Effector memory CD4-positive, alpha-beta T cell (primary cell): Measurements from ENCODE around the gene BORCS6.

Experiments used
- DNase-seq, 3 donors: peaks; one replicate each; pipeline ENCODE4 v3.0.0-alpha.2; 2020
- H3K27ac ChIP-seq: 2 replicates; pipeline ENCODE4 v1.7.0; 2013; ENCODE audit warnings: mild to moderate bottlenecking, low read length, moderate library complexity; ENCODE audit not compliant: insufficient read depth, poor library complexity, severe bottlenecking
- H3K27me3 ChIP-seq: replicated peaks from 2 replicates; pipeline ENCODE4 v1.7.0; 2013; ENCODE audit warnings: mild to moderate bottlenecking, low read length; ENCODE audit not compliant: insufficient read depth, control insufficient read depth, poor library complexity, severe bottlenecking
- H3K36me3 ChIP-seq: 2 replicates; pipeline ENCODE4 v1.7.0; 2013; ENCODE audit warnings: mild to moderate bottlenecking, low read length, moderate library complexity; ENCODE audit not compliant: control insufficient read depth, insufficient read depth
- H3K4me1 ChIP-seq: 2 replicates; pipeline ENCODE4 v1.7.0; 2013; ENCODE audit warnings: low read length, mild to moderate bottlenecking; ENCODE audit not compliant: control insufficient read depth, insufficient read depth, poor library complexity, severe bottlenecking
- H3K4me3 ChIP-seq: 2 replicates; pipeline ENCODE4 v1.7.0; 2013; ENCODE audit warnings: low read length, low read depth, mild to moderate bottlenecking; ENCODE audit not compliant: insufficient read depth, poor library complexity, severe bottlenecking
- H3K9me3 ChIP-seq: 2 replicates; pipeline ENCODE4 v1.7.0; 2013; ENCODE audit warnings: mild to moderate bottlenecking, low read length, moderate library complexity; ENCODE audit not compliant: control insufficient read depth

BORCS6 gene

DNA sequence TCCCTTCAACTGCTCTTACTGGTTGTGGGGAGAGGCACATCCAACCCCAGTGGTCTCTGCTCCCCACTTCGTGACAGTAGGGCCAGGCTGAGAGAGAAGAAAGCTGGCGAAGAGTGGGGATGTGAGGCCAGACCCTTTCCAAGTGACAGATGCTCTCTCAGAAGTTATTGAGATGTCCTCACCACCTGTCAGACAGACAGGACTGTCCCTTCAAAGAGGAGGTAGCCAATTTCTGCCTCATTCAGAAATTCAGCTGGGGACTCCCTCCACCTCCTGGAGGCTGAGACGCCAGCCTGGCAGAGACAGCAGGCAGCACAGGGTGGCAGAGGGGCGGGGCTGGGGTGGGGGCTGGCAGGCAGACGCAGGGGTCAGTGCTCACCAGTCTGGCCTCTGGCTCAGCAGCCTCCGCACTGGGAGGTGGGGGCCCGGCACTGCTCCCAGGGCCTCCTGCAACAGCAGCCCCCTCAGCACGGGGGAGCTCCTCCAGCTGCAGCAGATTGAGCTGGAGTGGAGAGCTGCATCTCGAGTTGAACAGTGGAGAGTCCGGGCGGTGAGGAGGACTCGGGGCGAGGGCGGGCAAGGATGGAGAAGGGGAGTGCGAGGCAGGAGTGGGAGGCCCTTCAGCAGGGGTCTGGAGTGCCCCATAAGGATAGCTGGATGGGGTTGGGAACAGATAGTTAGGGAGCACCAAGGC, 46.9 kb downstream of the BORCS6 start:
- peaks cover 68% of the 10 kb centered on the region for H3K36me3 ChIP-seq
- DNase-seq: no peak
- H3K4me3 ChIP-seq: no peak overlapping the region
- H3K4me1 ChIP-seq: peaks cover 6% of the 10 kb centered on the region
- H3K27me3 ChIP-seq: no peaks in the 10 kb centered on the region
- no peaks in the 10 kb centered on the region for H3K9me3 ChIP-seq
- no peak overlapping the region for H3K27ac ChIP-seq

DNA sequence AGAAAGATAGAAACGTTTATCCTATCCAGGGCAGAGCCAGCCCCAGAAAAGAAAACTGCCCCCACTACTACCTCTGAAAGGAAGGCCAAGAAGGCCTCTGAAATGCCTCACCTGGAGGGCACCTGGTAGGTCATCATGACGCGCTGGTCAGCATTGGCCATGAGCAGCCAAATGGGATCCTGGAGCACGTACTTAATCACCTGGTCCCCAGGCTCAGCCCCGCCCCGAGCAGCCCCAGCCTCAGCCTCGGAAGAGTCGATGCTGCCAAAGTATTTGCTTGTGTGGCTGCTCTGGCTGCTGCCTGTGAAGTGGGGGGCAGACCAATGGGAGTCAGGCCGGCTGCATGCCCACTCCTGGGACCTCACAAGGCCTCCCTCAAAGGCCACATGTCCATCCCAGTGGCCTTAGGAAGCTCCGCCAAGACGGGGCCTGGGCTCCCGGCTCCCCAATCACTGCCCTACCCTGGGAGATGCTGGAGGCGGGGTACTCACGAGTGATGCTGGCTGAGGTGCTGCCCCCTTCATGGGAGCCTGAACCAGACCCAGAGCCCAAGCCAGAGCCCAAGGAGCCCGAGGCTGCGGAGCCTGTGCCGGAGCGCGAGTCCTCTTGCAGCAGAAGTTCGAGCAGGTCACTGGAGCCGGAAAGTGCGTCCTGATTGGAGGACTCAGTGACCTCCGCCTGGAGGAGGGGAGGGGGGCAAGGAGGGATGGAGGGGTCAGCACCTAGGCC, 47.7 kb downstream of the BORCS6 start:
- no peak overlapping the region for H3K27ac ChIP-seq
- peaks cover 7% of the 10 kb centered on the region for H3K4me1 ChIP-seq
- H3K4me3 ChIP-seq: no peak overlapping the region
- no peaks in the 10 kb centered on the region for H3K27me3 ChIP-seq
- H3K9me3 ChIP-seq: no peaks in the 10 kb centered on the region
- H3K36me3 ChIP-seq: peaks cover 61% of the 10 kb centered on the region
- DNase-seq: no peak

DNA sequence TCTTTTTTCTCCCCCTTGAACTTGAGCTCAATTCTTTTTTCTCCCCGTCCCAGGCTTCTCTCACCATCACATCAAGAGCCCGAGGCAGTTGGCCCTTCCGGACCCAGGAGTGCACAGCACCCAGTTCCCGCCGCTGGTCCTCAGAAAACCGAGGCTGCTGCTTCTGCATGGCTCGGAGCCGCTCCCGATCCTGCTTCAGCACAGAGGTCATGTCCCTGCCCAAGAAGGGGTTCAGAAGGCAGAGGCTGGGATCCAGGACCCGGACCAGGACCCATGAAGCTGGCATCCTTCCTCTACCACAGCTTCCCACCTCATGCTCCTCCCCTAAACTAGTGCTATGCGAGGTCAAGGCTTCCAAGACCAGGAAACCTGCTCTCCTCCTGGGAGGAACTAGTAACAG, 48.2 kb downstream of the BORCS6 start:
- no peak overlapping the region for H3K4me3 ChIP-seq
- H3K36me3 ChIP-seq: peaks cover 55% of the 10 kb centered on the region
- H3K27me3 ChIP-seq: no peaks in the 10 kb centered on the region
- H3K9me3 ChIP-seq: no peaks in the 10 kb centered on the region
- peaks cover 7% of the 10 kb centered on the region for H3K4me1 ChIP-seq
- H3K27ac ChIP-seq: no peak overlapping the region
- DNase-seq: no peak

DNA sequence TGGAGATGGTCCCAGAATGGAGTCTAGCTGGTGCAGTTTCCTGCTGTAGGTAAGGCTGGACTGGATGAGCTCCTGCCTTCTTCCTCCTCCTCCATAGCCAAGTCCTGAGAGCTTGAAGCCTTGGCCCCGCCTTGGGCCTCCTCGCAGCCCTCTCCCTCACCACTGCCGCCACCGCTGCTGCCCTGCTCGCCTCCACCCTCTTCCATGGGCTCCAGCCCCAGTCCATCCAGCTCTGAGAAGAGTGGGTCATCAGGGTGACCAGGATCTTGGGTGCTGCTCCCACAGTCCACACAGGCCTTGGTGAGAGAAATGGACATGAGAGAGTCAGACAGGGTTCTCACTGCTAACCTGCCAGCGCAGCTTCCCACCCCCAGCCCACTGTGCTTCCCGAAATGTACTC, 48.9 kb downstream of the BORCS6 start:
- peaks cover 48% of the 10 kb centered on the region for H3K36me3 ChIP-seq
- no peak for DNase-seq

DNA sequence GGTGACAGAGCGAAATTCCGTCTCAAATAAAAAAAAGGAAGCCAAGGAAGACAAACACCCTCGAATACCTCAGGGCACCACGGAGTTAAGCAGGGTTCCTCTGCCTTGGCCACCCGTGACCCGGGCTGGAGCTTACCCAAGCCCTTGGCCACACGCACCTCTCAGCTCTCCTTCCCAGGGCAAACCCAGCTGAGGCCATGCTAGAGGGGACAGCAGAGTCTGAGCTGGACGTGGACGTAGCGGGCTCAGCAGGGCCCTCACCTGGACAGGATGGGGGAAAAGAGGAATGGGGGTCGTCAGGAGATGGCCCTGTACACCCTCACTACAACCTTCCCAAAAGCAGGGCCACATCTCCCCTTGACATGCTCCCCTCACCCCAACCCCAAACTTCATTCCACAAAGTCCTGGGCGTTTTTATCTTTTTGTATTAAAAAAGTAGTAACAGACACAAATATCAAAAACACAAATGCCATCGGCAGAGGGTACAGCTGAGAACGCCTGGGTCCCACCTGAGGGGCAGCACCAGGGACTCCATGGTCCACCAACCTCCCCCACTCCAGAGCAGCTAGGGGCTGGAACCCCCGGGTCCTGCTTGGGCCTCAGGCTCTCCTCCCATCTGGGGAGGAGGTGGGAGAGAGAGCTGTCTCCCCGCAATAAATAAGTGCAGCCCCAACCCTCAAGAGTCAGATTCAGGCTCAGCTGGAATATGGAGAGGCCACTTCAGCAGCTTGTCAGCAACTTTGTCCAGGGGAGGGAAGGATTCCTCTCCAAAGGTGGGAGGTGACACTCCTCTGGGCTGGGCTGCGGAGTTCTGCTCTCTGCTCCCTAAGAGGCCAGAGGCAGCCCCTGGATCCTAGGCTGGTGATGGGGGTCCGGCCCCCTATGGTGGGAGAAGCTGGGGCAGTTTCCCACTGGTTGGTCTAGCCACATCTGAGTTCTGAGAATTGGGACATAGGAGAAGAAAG, 49.6 kb downstream of the BORCS6 start:
- Histone ChIP-seq H3K36me3 (peaks cover 41% of the 10 kb centered on the region), H3K9me3 (no peaks in the 10 kb centered on the region), H3K4me1 (peaks cover 7% of the 10 kb centered on the region), H3K27me3 (no peaks in the 10 kb centered on the region), H3K27ac (no peak overlapping the region), H3K4me3 (no peak overlapping the region)
- DNase-seq: no peak

More for the DNA sequence above, 48.9 kb downstream of the BORCS6 start:
- H3K27ac ChIP-seq: no peak overlapping the region
- H3K9me3 ChIP-seq: no peaks in the 10 kb centered on the region
- peaks cover 7% of the 10 kb centered on the region for H3K4me1 ChIP-seq
- no peak overlapping the region for H3K4me3 ChIP-seq
- no peaks in the 10 kb centered on the region for H3K27me3 ChIP-seq

DNA sequence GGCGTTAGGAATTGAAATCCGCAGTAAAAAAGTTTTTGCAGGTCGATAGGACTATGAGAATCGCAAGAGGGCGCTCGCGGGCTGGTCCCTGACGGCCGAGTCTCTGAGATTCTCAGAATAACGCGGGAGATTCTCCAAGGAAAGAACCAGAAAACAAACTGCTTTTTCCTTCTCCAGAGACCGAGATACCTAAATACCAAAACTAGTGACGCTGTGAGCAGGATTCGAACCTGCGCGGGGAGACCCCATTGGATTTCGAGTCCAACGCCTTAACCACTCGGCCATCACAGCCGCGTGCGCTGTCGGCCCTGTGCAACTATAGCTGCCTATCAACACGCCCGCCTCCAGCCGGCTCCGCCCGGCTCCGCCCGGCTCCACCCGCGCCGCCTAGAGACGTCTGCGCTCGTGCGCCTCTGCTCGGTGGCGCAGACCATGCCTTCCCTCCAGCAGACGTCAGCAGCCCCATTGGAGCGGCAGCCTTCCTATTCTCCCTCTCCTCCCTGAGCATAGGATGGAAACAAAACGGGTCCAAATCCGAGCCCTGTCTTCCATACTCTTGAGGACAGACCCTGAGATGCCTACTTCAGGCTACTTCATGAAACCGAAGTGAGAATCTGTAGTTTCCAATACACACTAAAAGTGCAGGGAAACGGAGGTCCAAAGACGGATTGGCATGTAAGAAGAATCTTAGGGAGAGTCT, 51.2 kb downstream of the BORCS6 start:
- peaks cover 7% of the 10 kb centered on the region for H3K4me1 ChIP-seq

DNA sequence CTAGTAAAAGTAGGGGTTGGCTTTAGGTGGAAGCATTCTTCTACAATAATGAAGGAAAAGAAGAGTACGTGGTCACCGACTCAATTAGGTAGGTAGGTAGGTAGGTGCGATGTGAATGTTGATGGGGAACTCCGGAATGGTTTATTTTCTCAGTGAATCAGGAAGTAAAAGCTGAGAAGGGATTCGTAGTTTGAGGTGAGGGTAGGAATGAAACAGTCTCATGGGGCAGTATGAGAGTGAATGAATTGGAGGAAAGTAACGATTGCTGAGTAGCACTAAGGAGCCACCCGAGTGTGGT, 51.7 kb downstream of the BORCS6 start:
- Histone ChIP-seq H3K4me3 (peak overlapping the region; percentile 52), H3K4me1 (peaks cover 7% of the 10 kb centered on the region), H3K27ac (peak overlapping the region; percentile 83)

More for the DNA sequence above, 51.2 kb downstream of the BORCS6 start:
- Histone ChIP-seq H3K27ac (peak overlapping the region; percentile 83), H3K36me3 (peaks cover 28% of the 10 kb centered on the region), H3K4me3 (peak overlapping the region; percentile 52), H3K27me3 (no peaks in the 10 kb centered on the region), H3K9me3 (no peaks in the 10 kb centered on the region)
- peak; percentile 88 to 90 (median 90) for DNase-seq

More for the DNA sequence above, 51.7 kb downstream of the BORCS6 start:
- no peak for DNase-seq
- no peaks in the 10 kb centered on the region for H3K9me3 ChIP-seq
- no peaks in the 10 kb centered on the region for H3K27me3 ChIP-seq
- H3K36me3 ChIP-seq: peaks cover 23% of the 10 kb centered on the region
